Measurements from ENCODE around the gene AKT1. TPM values are rescaled to one million over a fixed set of nuclear protein-coding genes. Genes with fewer than 3 reads are reported as not detected.

The AKT1 gene
- total RNA-seq, 1 donor from 2014 or later, result 170 TPM

DNA sequence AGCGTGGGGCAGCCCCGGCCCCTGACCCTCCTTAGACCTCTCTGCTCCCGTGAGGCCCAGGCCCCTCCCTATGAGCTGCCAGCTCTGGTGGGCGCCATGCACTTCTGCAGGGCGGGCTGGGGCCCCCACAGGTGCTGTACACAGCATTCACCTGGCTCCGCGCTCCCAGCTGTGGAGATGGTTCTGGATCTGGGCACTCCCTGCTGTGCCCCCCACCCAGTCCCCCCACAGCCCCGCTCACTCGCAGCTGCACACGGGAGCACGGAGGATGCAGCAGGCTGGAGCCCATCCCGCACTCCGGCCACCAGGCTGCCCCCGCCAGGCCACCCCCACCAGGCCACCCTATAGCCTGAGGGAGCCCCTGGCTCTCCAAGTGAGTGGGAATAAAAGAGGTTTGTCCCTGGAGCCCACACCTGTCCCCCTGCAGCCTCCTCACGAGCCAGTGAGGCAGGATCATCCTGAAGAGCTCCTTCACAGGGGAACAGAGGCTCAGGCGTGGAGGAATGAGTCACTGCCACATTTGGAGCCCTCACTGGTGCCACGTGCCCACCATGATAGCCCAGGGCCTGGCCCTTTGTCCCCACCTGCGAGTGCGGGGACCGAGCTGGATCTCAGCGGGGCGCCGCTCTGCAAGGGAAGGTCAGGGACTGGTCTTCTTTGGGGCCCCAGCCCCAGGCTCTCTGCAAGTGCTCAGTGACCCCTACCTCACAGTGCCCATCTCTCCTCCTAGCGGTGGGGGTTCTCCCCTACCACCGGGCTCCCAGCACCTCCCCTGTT, 69.6 kb downstream of the AKT1 start:
- DNase-seq (ENCODE audit: low spot score), result no peak

DNA sequence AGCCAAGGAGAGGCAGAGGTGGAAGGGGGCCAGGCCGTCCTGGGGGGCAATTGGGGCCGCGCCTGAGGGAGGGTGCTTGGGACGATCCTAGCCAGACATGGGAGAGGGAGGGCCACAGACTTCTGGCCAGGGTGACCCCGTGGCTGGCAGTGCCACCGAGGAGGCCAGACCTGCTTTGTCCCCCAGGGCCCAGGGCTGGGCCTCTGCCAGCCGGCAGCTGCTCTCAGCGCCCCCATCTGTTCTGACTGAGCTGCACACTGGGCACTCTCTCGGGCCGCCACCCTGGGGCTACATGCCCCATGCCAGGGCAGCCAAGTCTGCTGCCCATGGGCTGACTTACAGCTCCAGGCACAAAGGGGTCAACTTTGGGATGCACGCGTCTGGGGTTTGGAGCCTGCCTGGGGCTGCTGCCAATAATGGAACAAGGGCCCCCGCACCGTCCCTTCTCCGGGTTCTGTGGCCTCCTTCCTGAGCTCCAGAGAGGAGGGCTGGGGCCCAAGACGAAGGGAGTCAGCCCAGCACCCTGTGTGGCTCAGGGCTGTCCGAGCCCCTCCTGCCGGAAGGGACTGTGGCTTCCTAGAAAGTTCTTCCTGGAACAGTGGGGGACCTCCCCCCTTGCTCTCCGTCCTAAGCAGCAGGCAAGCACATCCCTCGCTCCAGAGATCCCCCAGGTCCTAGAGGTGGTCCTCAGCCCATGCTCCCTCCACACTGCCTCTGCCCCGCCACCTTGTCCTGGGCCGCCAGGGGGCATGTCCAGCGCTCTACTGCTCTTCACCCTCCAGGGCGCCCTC, 70.4 kb downstream of the AKT1 start:
- no peak for DNase-seq (ENCODE audit: low spot score)

DNA sequence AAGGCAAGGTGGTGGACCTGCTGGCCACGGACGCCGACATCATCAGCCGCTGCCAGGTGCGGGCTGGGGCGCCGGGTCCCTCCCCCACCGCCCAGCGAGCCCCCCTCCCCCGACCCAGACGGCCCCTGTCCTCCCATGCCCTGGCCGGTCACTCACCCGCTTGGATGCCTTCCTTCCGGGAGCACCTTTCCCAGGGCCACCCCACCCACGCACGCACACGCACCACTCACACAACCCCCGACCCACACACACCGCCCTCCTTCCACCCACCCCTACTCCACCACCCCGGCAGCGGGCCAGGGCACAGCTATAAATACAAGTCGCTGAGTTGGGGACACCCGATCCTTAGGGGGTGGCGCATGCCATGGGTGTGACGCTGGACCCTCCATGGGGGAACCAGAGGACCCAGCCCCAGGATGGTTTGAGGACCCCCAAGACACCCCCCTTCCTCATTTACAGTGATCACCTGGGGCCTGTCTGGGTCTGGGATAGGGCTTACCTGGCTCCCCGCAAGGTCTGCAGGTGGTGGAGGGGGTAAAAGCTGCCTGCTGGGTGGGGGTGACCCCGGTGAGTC, 71.1 kb downstream of the AKT1 start:
- DNase-seq (ENCODE audit: low spot score), result no peak

DNA sequence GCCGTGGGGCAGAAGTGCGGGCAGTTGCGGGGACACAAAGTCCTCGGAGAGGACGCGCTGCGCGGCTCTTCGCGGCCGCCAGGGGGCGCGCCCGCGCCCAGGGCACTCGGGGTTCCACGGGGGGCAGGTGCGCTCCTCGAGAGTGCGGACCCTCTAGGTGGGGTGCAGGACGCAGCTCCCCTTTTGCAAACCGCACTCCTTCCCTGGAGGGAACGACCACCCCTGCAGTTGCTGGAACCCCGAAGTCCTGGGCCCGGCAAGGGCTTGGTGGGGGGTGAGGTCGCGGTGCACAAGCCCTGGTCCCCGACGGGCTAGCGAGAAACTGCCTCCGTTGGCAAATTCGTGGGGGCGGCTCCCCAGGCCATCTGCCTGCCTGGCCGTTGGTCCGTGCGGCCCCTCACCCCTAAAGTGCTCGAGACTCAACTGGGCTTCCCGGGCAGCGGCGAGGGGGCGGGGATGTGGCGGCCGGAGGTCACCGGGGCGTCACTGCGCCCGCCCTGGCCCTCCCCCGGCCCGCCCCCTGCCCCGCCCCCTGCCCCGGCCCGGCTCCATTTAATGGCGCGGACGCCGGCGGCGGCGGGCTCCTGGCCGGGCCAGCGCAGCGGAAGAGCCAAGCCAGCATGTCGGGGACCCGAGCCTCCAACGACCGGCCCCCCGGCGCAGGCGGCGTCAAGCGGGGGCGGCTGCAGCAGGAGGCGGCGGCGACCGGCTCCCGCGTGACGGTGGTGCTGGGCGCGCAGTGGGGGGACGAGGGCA, 71.7 kb downstream of the AKT1 start, which contains the start of gene ADSS1:
Gene ADSS1, plus strand, starts transcription at position 579 of the 756 bp plus-strand sequence. Its CDS starts 42 bp downstream, at position 621.
- no peak for DNase-seq (ENCODE audit: low spot score)

DNA sequence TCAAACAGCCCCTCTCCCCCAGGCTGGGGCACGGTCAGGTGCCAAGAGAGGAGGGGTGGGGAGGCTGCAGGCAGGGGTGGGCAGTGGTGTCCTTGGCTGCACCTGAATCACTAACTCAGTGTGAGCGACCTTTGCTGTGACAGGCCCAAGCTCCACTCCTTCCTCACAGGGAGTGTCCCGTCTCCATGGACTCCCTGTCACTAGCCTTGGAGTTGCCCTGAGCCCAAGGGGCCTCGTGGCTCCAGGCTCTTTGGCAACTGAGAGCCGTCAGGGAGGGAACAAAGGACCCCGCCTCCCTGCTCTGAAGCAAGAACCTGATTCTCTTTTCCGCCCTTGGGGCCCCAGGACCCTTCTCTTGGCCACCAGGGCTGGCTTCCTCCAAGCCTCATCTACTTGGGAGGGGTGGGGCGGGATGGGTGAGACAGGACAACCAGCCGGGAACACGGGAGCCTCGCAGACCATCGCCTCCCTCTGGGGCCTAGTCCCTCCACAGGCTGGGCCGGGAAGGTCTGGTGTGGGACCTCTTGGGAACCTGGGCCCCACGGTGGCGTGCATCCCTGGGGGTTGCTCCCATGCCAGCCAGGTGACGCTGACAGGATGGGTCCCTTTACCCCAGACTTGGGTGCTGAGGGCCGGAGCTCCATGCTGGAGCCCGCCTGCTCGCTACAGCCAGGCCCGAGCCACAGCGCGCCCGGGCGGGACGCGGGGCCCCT, 72.5 kb downstream of the AKT1 start:
- DNase-seq (ENCODE audit: low spot score), result no peak

DNA sequence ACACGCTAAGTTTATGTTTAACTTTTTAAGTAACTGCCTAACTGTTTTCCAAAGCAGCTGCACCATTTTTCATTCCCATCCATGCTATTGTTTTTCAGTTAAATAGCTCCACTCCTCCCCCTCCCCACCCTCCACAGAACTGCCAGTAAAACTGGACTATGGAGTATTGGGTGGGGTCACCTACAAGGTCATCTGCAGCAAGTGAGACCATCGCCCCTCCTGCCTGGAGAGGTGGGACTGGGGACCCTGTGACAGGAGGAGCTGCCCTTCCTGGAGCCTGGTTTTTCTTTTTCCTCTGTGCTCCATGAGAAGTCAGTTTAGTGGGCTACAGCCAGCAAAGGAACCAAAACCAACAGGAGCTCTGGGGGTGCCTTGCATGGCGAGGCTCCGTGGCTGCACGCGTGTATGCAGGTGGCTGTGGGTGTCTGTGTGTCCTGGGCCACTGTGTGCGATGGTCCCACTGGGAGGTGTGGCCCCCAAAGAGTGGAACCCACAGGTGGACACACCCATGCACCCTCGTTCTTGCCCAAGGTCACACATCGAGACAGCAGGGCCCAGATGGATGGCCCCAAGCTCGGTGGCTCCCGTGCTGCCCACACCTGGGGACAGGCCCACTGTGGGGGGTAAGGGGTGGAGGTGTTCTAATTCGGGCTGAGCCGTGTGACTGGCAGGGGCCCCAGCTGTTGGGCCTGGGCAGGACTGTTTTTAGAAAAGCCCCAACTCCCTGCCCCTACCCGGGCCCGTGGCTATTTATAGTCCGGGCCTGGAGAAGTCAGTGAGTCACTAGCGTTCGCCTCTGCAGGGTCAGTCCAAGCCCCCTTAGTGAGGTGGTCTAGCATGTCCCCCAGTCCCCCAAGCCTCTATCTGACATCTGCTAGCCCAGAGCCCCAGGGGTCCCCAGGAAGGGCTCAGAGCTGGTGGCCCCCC, 73.8 kb downstream of the AKT1 start:
- DNase-seq (ENCODE audit: low spot score), result no peak

Other genes starting within 250 kb of the AKT1 start
- 25.5 TPM for gene C14orf180, start 216.0 kb downstream of the AKT1 start, total RNA-seq
- gene TMEM179, start 191.0 kb downstream of the AKT1 start, total RNA-seq, result not detected
- gene INF2, start 106.1 kb downstream of the AKT1 start, total RNA-seq, result 160 TPM
- gene ADSS1, start 71.5 kb downstream of the AKT1 start, total RNA-seq, result 5.2 TPM
- gene SIVA1, start 42.6 kb downstream of the AKT1 start, total RNA-seq, result 60.0 TPM
- 5.9 TPM for gene ZBTB42, start 5.4 kb upstream of the AKT1 start, total RNA-seq
- 38.3 TPM for gene CEP170B, start 69.5 kb upstream of the AKT1 start, total RNA-seq
- 0.06 TPM for gene PLD4, start 129.1 kb upstream of the AKT1 start, total RNA-seq
- 15.7 TPM for gene AHNAK2, start 182.6 kb upstream of the AKT1 start, total RNA-seq
- gene CLBA1, start 190.0 kb upstream of the AKT1 start, total RNA-seq, result 2.8 TPM
- 3.4 TPM for gene CDCA4, start 225.3 kb upstream of the AKT1 start, total RNA-seq

All from mesenteric fat pad (tissue), 1 donor.